Colonic mucosa (tissue), 4 donors: ENCODE results near the gene RRAGD. TPM values are rescaled to one million over a fixed set of nuclear protein-coding genes. Genes with fewer than 3 reads are reported as not detected.

Experiments
- DNase-seq: peaks from one replicate; pipeline ENCODE4 v3.0.0-alpha.2; 2020
- H3K27ac ChIP-seq: fragments of 200-600 bp; one replicate; pipeline ENCODE4 v1.8.0; 2021
- H3K27me3 ChIP-seq: fragments of 200-600 bp; one replicate; pipeline ENCODE4 v1.8.0; 2021
- H3K36me3 ChIP-seq: fragments of 200-600 bp; one replicate; pipeline ENCODE4 v1.8.0; 2021
- H3K4me1 ChIP-seq: fragments of 200-600 bp; one replicate; pipeline ENCODE4 v1.8.0; 2021; ENCODE audit warnings: mild to moderate bottlenecking
- H3K4me3 ChIP-seq: fragments of 200-600 bp; one replicate; pipeline ENCODE4 v1.8.0; 2021
- H3K9ac ChIP-seq, 2 donors: one replicate each; pipeline ENCODE4 v1.7.0; 2013; ENCODE audit warnings: control low read depth in 2 of 2, low read depth in 2 of 2, low read length in 2 of 2
- H3K9me3 ChIP-seq: fragments of 200-600 bp; one replicate; pipeline ENCODE4 v1.8.0; 2021
- intact Hi-C: fragments of 100-400 bp; cut with DNase I; formaldehyde crosslinking; loops from one replicate; pipeline ENCODE4 v1.14.1; 2022
- total RNA-seq, 2 donors: library from RNA; stranded (reverse); fragmentation: NEBNext Ultra II Directional in 1 of 2; extraction: Animal tissue kit (Norgen Biotek cat#: 25700) in 1 of 2; gene quantifications; one replicate each; pipeline ENCODE4 v1.2.1, GENCODE V29; 2021
- TF ChIP-seq, protein P1 (sequence below): fragments of 200-600 bp; IDR thresholded peaks from one replicate; pipeline ENCODE4 v1.8.0; 2022; ENCODE audit warnings: antibody characterized with exemption, mild to moderate bottlenecking
- donor health status: healthy.
- donor health status: DM: no; HTN: no; CAD: no.
- donor health status: DM: no; HTN: no; CAD: no.

Gene RRAGD
- total RNA-seq, 2 donors from 2014 or later: 2.0 to 4.4 TPM

GRCh38 chr6:89364586-89364985 is 47.5 kb downstream of the RRAGD start:
- no peak for DNase-seq
- Histone ChIP-seq H3K27ac (no peak overlapping the region), H3K4me3 (no peak overlapping the region), H3K9me3 (no peaks in the 10 kb centered on the region), H3K4me1 (no peaks in the 10 kb centered on the region), H3K9ac (no peak overlapping the region), H3K27me3 (no peaks in the 10 kb centered on the region), H3K36me3 (no peaks in the 10 kb centered on the region)
- TF ChIP-seq, protein P1, sequence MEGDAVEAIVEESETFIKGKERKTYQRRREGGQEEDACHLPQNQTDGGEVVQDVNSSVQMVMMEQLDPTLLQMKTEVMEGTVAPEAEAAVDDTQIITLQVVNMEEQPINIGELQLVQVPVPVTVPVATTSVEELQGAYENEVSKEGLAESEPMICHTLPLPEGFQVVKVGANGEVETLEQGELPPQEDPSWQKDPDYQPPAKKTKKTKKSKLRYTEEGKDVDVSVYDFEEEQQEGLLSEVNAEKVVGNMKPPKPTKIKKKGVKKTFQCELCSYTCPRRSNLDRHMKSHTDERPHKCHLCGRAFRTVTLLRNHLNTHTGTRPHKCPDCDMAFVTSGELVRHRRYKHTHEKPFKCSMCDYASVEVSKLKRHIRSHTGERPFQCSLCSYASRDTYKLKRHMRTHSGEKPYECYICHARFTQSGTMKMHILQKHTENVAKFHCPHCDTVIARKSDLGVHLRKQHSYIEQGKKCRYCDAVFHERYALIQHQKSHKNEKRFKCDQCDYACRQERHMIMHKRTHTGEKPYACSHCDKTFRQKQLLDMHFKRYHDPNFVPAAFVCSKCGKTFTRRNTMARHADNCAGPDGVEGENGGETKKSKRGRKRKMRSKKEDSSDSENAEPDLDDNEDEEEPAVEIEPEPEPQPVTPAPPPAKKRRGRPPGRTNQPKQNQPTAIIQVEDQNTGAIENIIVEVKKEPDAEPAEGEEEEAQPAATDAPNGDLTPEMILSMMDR: no peak
- intact Hi-C loops: loop anchor here (10.0 kb wide), 1 partner anchor 50 kb away; the partner anchor contains the start of gene GABRR2

GRCh38 chr6:89361171-89361570 is 50.9 kb downstream of the RRAGD start:
- H3K4me3 ChIP-seq: no peak overlapping the region
- H3K27me3 ChIP-seq: no peaks in the 10 kb centered on the region
- intact Hi-C loops: loop anchor here (10.0 kb wide), 1 partner anchor 46 kb away; the partner anchor contains the start of gene GABRR2
- H3K36me3 ChIP-seq: no peaks in the 10 kb centered on the region
- H3K4me1 ChIP-seq: no peaks in the 10 kb centered on the region
- no peak overlapping the region for H3K27ac ChIP-seq
- no peaks in the 10 kb centered on the region for H3K9me3 ChIP-seq
- no peak for DNase-seq
- no peak overlapping the region for H3K9ac ChIP-seq
- TF ChIP-seq, protein P1: no peak

- Histone ChIP-seq H3K9me3 (no peaks in the 10 kb centered on the region), H3K9ac (no peak overlapping the region), H3K36me3 (no peaks in the 10 kb centered on the region), H3K27me3 (no peaks in the 10 kb centered on the region), H3K4me3 (no peak overlapping the region), H3K4me1 (no peaks in the 10 kb centered on the region), H3K27ac (no peak overlapping the region)
- intact Hi-C loops: loop anchor here (10.0 kb wide), 1 partner anchor 46 kb away; the partner anchor contains the start of gene GABRR2
- TF ChIP-seq, protein P1: no peak
- DNase-seq: no peak
Measured at GRCh38 chr6:89360415-89360999, 51.6 kb downstream of the RRAGD start.

GRCh38 chr6:89359561-89359960 is 52.5 kb downstream of the RRAGD start:
- H3K9me3 ChIP-seq: no peaks in the 10 kb centered on the region
- TF ChIP-seq, protein P1: no peak
- no peak overlapping the region for H3K27ac ChIP-seq
- H3K36me3 ChIP-seq: no peaks in the 10 kb centered on the region
- DNase-seq: no peak
- no peaks in the 10 kb centered on the region for H3K4me1 ChIP-seq
- intact Hi-C loops: no loop called here
- H3K9ac ChIP-seq: no peak overlapping the region
- H3K4me3 ChIP-seq: no peak overlapping the region
- H3K27me3 ChIP-seq: no peaks in the 10 kb centered on the region

DNA sequence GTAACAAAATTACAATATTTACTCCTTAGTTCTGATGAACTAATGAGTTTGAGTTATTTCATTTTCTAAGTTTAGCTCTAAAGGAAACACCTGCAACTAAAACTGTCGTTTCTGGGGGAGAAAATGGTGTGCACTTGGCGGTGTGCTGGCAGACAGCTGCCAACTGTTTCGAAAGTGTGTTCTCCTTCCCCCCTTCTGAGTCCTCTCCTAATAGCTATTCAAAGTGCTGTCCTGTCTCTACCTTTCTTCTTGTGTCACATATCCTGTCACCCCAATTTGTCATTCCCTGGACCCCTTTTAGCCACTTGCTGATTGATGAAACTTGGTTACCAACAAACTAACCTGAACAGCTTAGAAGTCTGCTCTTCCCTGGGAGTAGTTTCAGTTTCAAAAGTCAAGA is 54.7 kb downstream of the RRAGD start:
- Histone ChIP-seq H3K9ac (no peak overlapping the region), H3K27me3 (no peaks in the 10 kb centered on the region), H3K4me1 (no peaks in the 10 kb centered on the region), H3K4me3 (no peak overlapping the region), H3K27ac (no peak overlapping the region), H3K9me3 (no peaks in the 10 kb centered on the region), H3K36me3 (no peaks in the 10 kb centered on the region)
- TF ChIP-seq, protein P1: no peak
- no peak for DNase-seq
- intact Hi-C loops: no loop called here
